HG02840 (cell line): ENCODE measurements around the gene SCFD2.
"Not testable (repeated sequence)": the region's sequence is repeated elsewhere in the genome, so short reads cannot be mapped to it uniquely, and the experiment has no call there.

Experiments used
- ATAC-seq: cut with Tn5 transposase; IDR thresholded peaks from one replicate; pipeline ENCODE4 v1.9.1; 2021; ENCODE audit warnings: mild to moderate bottlenecking, moderate library complexity, moderate number of reproducible peaks; ENCODE audit not compliant: unreplicated experiment, low FRiP score

The SCFD2 gene

GRCh38 chr4:53346920-53347852, 18.7 kb downstream of the SCFD2 start:
- no peak for ATAC-seq

GRCh38 chr4:53346392-53346791, 19.5 kb downstream of the SCFD2 start:
- not testable (repeated sequence) for ATAC-seq

- ATAC-seq = not testable (repeated sequence)
Measured at GRCh38 chr4:53340145-53340544, 25.7 kb downstream of the SCFD2 start.

- not testable (repeated sequence) for ATAC-seq
Measured at GRCh38 chr4:53334916-53335315, 30.9 kb downstream of the SCFD2 start.

- no peak for ATAC-seq
Measured at GRCh38 chr4:53326535-53326934, 39.3 kb downstream of the SCFD2 start.

GRCh38 chr4:53322696-53323095, 43.2 kb downstream of the SCFD2 start:
- ATAC-seq = no peak

- ATAC-seq = no peak
Measured at GRCh38 chr4:53321984-53322289, 43.9 kb downstream of the SCFD2 start.

GRCh38 chr4:53321151-53321983, 44.5 kb downstream of the SCFD2 start:
- no peak for ATAC-seq

- no peak for ATAC-seq
Measured at GRCh38 chr4:53315300-53315699, 50.6 kb downstream of the SCFD2 start.

- ATAC-seq = no peak
Measured at GRCh38 chr4:53314252-53314651, 51.6 kb downstream of the SCFD2 start.

GRCh38 chr4:53313510-53313909, 52.4 kb downstream of the SCFD2 start:
- ATAC-seq = no peak

GRCh38 chr4:53309321-53310040, 56.4 kb downstream of the SCFD2 start:
- no peak for ATAC-seq

- ATAC-seq = no peak
Measured at GRCh38 chr4:53307819-53308780, 57.8 kb downstream of the SCFD2 start.

- ATAC-seq = no peak
Measured at GRCh38 chr4:53307210-53307609, 58.7 kb downstream of the SCFD2 start.

GRCh38 chr4:53306729-53307128, 59.1 kb downstream of the SCFD2 start:
- no peak for ATAC-seq

- not testable (repeated sequence) for ATAC-seq
Measured at GRCh38 chr4:53292209-53292608, 73.7 kb downstream of the SCFD2 start.

- no peak for ATAC-seq
Measured at GRCh38 chr4:53281438-53281837, 84.4 kb downstream of the SCFD2 start.

GRCh38 chr4:53280846-53281245, 85.0 kb downstream of the SCFD2 start:
- ATAC-seq = no peak

- ATAC-seq = no peak
Measured at GRCh38 chr4:53274609-53275268, 91.1 kb downstream of the SCFD2 start.
